Kidney (tissue), 14 donors: Measurements from ENCODE around the gene GPR78. TPM values are rescaled to one million over a fixed set of nuclear protein-coding genes. Genes with fewer than 3 reads are reported as not detected.
A peak's percentile ranks its signal among the peaks of the same experiment; 100 is the strongest.

Experiments used
- DNase-seq, 5 donors: peaks; one replicate each; pipeline ENCODE4 v3.0.0-alpha.2; 2013 to 2020
- FAIRE-seq: peaks from 2 replicates; lab custom pipeline; 2012; peaks lifted over from hg19 to GRCh38; lab: Jason Lieb, UNC
- H3K27ac ChIP-seq, 2 donors: one replicate each; pipeline ENCODE4 v1.7.0; 2013; ENCODE audit warnings: low read depth in 2 of 2, low read length in 2 of 2, inconsistent platforms in 1 of 2
- H3K27me3 ChIP-seq: one replicate; pipeline ENCODE4 v1.7.1; 2013; ENCODE audit warnings: low read length, inconsistent platforms; ENCODE audit not compliant: control insufficient read depth, insufficient read depth
- H3K36me3 ChIP-seq, 3 donors: one replicate each; pipeline versions ENCODE4 v1.7.0 to v1.7.1; 2013; ENCODE audit warnings: low read length in 3 of 3, control low read depth in 1 of 3, inconsistent platforms in 1 of 3; ENCODE audit not compliant: insufficient read depth in 3 of 3, control insufficient read depth in 2 of 3
- H3K4me1 ChIP-seq, 3 donors: one replicate each; pipeline versions ENCODE4 v1.7.0 to v1.7.1; 2013; ENCODE audit warnings: low read length in 3 of 3, inconsistent platforms in 1 of 3, low read depth in 1 of 3; ENCODE audit not compliant: control insufficient read depth in 2 of 3, insufficient read depth in 2 of 3
- H3K4me3 ChIP-seq, 3 donors: one replicate each; pipeline versions ENCODE4 v1.7.0 to v1.8.1; 2013; ENCODE audit warnings: low read length in 3 of 3, control low read depth in 1 of 3, inconsistent platforms in 1 of 3
- H3K9ac ChIP-seq, 3 donors: one replicate each; pipeline versions ENCODE4 v1.7.0 to v1.7.1; 2013; ENCODE audit warnings: low read length in 3 of 3, control low read depth in 1 of 3, inconsistent platforms in 1 of 3
- H3K9me3 ChIP-seq, 3 donors: one replicate each; pipeline versions ENCODE4 v1.7.0 to v1.7.1; 2013; ENCODE audit warnings: low read length in 3 of 3, control low read depth in 1 of 3, inconsistent platforms in 1 of 3; ENCODE audit not compliant: control insufficient read depth in 2 of 3, insufficient read depth in 1 of 3
- CTCF ChIP-seq: IDR thresholded peaks from 3 replicates; pipeline ENCODE4 v1.5.1; 2012; ENCODE audit warnings: mild to moderate bottlenecking, moderate library complexity, borderline replicate concordance; ENCODE audit not compliant: insufficient read depth; ENCODE audit errors: extremely low read depth
- intact Hi-C: fragments of 100-400 bp; cut with DNase I; formaldehyde crosslinking; loops from one replicate; pipeline ENCODE4 v1.11.1; 2022
- polyA plus RNA-seq: library from polyadenylated mRNA; stranded (reverse); fragments of 350-450 nt; fragmentation: Illumina TruSeq; extraction: RNeasy Lipid Tissue Mini Kit (QIAGEN cat#74804); gene quantifications from one replicate; pipeline ENCODE4 v1.2.3, GENCODE V29; 2014; ENCODE audit warnings: low read depth, low replicate concordance; ENCODE audit not compliant: insufficient read depth
- total RNA-seq: library from RNA; stranded (reverse); fragmentation: NEBNext Ultra II Directional; extraction: Animal tissue kit (Norgen Biotek cat#: 25700); gene quantifications from one replicate; pipeline ENCODE4 v1.2.1, GENCODE V29; 2021
- donor health status: control.
- donor health status: control.
- donor health status: control.
- donor health status: control.
- donor health status: control.
- donor health status: DM: yes; HTN: yes; CAD: no.
- donor health status: Normal renal cell carcinoma (clear cell type).

GPR78 gene
- total and polyA plus RNA-seq, 2 donors from 2014 or later = not detected

GRCh38 chr4:8589823-8590545 lies 9.8 kb downstream of the GPR78 start:
- intact Hi-C loops = loop anchor here (5.0 kb wide), 1 partner anchor 123 kb away; no protein-coding TSS in a partner anchor
- Histone ChIP-seq H3K36me3 (no peaks in the 10 kb centered on the region), H3K9me3 (no peaks in the 10 kb centered on the region), H3K9ac (no peak overlapping the region), H3K27ac (no peak overlapping the region), H3K4me1 (peaks cover 0 to 7% (median 0%) of the 10 kb centered on the region in 3 donors), H3K27me3 (peaks cover 3% of the 10 kb centered on the region), H3K4me3 (no peak overlapping the region)
- TF ChIP-seq CTCF = no peak
- no peak for FAIRE-seq
- DNase-seq = peak in 4 of 5 donors; percentile 26 to 64 (median 50)

- FAIRE-seq (no peak), DNase-seq (peak in 2 of 5 donors; percentile 22 to 45)
- H3K9ac ChIP-seq = no peak overlapping the region
- intact Hi-C loops = loop anchor here (5.0 kb wide), 1 partner anchor 123 kb away; no protein-coding TSS in a partner anchor
- peaks cover 0 to 7% (median 0%) of the 10 kb centered on the region in 3 donors for H3K4me1 ChIP-seq
- no peaks in the 10 kb centered on the region for H3K9me3 ChIP-seq
- no peaks in the 10 kb centered on the region for H3K36me3 ChIP-seq
- no peak overlapping the region for H3K27ac ChIP-seq
- no peak overlapping the region for H3K4me3 ChIP-seq
- no peak for TF ChIP-seq CTCF
- peaks cover 3% of the 10 kb centered on the region for H3K27me3 ChIP-seq
These were observed 10.3 kb downstream of the GPR78 start for GRCh38 chr4:8590546-8590880.

- no peak for FAIRE-seq
- intact Hi-C loops = loop anchor here (5.0 kb wide), 1 partner anchor 124 kb away; no protein-coding TSS in a partner anchor
These were observed 10.9 kb downstream of the GPR78 start for GRCh38 chr4:8591114-8591513.

More at GRCh38 chr4:8591114-8591513, 10.9 kb downstream of the GPR78 start:
- H3K27me3 ChIP-seq = peaks cover 3% of the 10 kb centered on the region
- H3K4me3 ChIP-seq = no peak overlapping the region
- no peaks in the 10 kb centered on the region for H3K36me3 ChIP-seq
- H3K9me3 ChIP-seq = no peaks in the 10 kb centered on the region
- TF ChIP-seq CTCF = no peak
- peak in 1 of 5 donors; percentile 64 for DNase-seq
- no peak overlapping the region for H3K9ac ChIP-seq
- peaks cover 0 to 7% (median 0%) of the 10 kb centered on the region in 3 donors for H3K4me1 ChIP-seq
- H3K27ac ChIP-seq = no peak overlapping the region
